T-cell (primary cell): ENCODE data around the gene ROBO1. TPM values are rescaled to one million over a fixed set of nuclear protein-coding genes. Genes with fewer than 3 reads are reported as not detected.

ENCODE experiments used
- ATAC-seq, 4 experiments: fragments of 200-7000 bp in 3 of 4; fragments of 150-1000 bp in 1 of 4; cut with Tn5 transposase; replicated peaks in 1 of 4; 1 replicate in 3 of 4; 2 replicates in 1 of 4; pipeline ENCODE4 v1.10.0; 2021; ENCODE audit warnings: moderate library complexity in 3 of 4, mild to moderate bottlenecking in 2 of 4, moderate number of reproducible peaks in 1 of 4
- CTCF ChIA-PET, 2 donors: fragments of 300-600 bp; sonication (Branson Sonifier 250); formaldehyde crosslinking; loops; one replicate each; lab custom pipeline; 2022; ENCODE audit warnings: antibody characterized with exemption in 2 of 2; lab: Charles Lee
- POLR2A ChIA-PET, 2 donors: fragments of 300-600 bp; sonication (Branson Sonifier 250); formaldehyde crosslinking; loops; one replicate each; lab custom pipeline; 2022; ENCODE audit warnings: antibody characterized with exemption in 2 of 2; lab: Charles Lee
- DNase-seq, 35 experiments: peaks; one replicate each; pipeline versions ENCODE4 v3.0.0 to v3.0.0-alpha.2; 2013 to 2023
- H3K27ac ChIP-seq: one replicate; pipeline ENCODE4 v1.5.1; 2013; ENCODE audit warnings: low read length
- H3K27me3 ChIP-seq, 2 experiments: replicated peaks in 1 of 2; 1 replicate in 1 of 2; 2 replicates in 1 of 2; pipeline versions ENCODE4 v1.6.1 to v1.7.0; 2013; ENCODE audit warnings: low read length in 1 of 2, mixed read lengths in 1 of 2; ENCODE audit not compliant: control insufficient read depth in 2 of 2, insufficient read depth in 2 of 2; ENCODE audit errors: extremely low read depth in 1 of 2
- H3K36me3 ChIP-seq, 2 donors: 1 replicate in 1 of 2; 2 replicates in 1 of 2; pipeline versions ENCODE4 v1.6.1 to v1.7.0; 2013; ENCODE audit warnings: low read length in 1 of 2; ENCODE audit not compliant: control insufficient read depth in 2 of 2, insufficient read depth in 1 of 2; ENCODE audit errors: extremely low read depth in 1 of 2
- H3K4me1 ChIP-seq, 2 experiments: 1 replicate in 1 of 2; 2 replicates in 1 of 2; pipeline versions ENCODE4 v1.6.1 to v1.7.0; 2013; ENCODE audit warnings: low read length in 2 of 2, mixed read lengths in 1 of 2; ENCODE audit not compliant: insufficient read depth in 2 of 2, control insufficient read depth in 1 of 2; ENCODE audit errors: extremely low read depth in 1 of 2
- H3K4me3 ChIP-seq, 2 donors: 1 replicate in 1 of 2; 2 replicates in 1 of 2; pipeline versions ENCODE4 v1.5.1 to v1.7.0; 2013; ENCODE audit warnings: mild to moderate bottlenecking in 2 of 2, low read length in 1 of 2, moderate library complexity in 1 of 2; ENCODE audit not compliant: control insufficient read depth in 1 of 2; ENCODE audit errors: extremely low read depth in 1 of 2
- H3K9me3 ChIP-seq: 2 replicates; pipeline ENCODE4 v1.7.0; 2013
- H3K27ac Mint-ChIP-seq, 2 donors: one replicate each; pipeline ENCODE4 v1.8.0; 2020 to 2021; ENCODE audit warnings: mild to moderate bottlenecking in 2 of 2, mixed read lengths in 2 of 2
- H3K27me3 Mint-ChIP-seq, 2 donors: one replicate each; pipeline ENCODE4 v1.8.0; 2021 to 2022; ENCODE audit warnings: mixed read lengths in 2 of 2
- H3K36me3 Mint-ChIP-seq: one replicate; pipeline ENCODE4 v1.8.0; 2021; ENCODE audit warnings: mixed read lengths
- H3K4me1 Mint-ChIP-seq, 3 donors: one replicate each; pipeline ENCODE4 v1.8.0; 2020 to 2022; ENCODE audit warnings: mixed read lengths in 3 of 3, mild to moderate bottlenecking in 1 of 3
- H3K4me3 Mint-ChIP-seq, 3 donors: one replicate each; pipeline ENCODE4 v1.8.0; 2020 to 2022; ENCODE audit warnings: mild to moderate bottlenecking in 3 of 3, mixed read lengths in 3 of 3, moderate library complexity in 3 of 3
- H3K9me3 Mint-ChIP-seq, 3 donors: one replicate each; pipeline ENCODE4 v1.8.0; 2020 to 2022; ENCODE audit warnings: mixed read lengths in 3 of 3
- WGBS: methylation state at CpG from one replicate; pipeline ENCODE4 v1.1.5; 2013; ENCODE audit warnings: missing lambda C conversion rate; ENCODE audit not compliant: insufficient coverage; 5-methylcytosine and 5-hydroxymethylcytosine counted together
- total RNA-seq, 35 experiments: library from RNA in 6 of 35; stranded (reverse) in 6 of 35; fragments of 120-200 nt in 1 of 35; gene quantifications; one replicate each; pipeline versions ENCODE4 v1.2.1 to v1.2.4 and lab custom pipeline; 2013 to 2026

ROBO1 gene
- total RNA-seq, 5 donors from 2014 or later (not counting 1 experiment from before 2014, with no cell fraction given) = 0.20 to 2.4 (median 1.7) TPM

DNA sequence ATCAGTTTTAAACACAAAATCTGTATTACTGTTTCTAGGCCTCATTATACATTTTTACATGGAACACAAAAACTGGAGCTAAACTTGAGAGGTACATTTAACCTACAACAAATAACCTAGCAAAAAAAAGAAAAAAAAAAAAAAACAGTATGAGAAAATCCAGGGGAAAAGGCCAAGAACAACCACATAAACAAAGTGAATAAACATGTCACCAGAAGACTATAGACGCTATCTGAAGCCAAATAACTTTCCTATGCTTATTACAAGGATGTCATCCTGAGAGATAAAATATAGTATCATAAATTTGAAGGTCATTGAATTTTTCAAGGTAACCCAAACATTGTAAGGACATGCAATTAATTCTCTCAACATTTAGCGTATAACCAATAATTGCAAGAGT lies 911.6 kb downstream of the ROBO1 start:
- no CpG with 5 or more reads among the region's 2 CpGs for WGBS
- H3K4me3 ChIP-seq = no peak overlapping the region
- no peaks in the 10 kb centered on the region for H3K27me3 ChIP-seq
- no peak overlapping the region for H3K4me3 Mint-ChIP-seq
- H3K27ac ChIP-seq = no peak overlapping the region
- H3K27ac Mint-ChIP-seq = no peak overlapping the region
- no peaks in the 10 kb centered on the region for H3K36me3 ChIP-seq
- no peaks in the 10 kb centered on the region for H3K4me1 ChIP-seq
- no peaks in the 10 kb centered on the region for H3K36me3 Mint-ChIP-seq
- ATAC-seq (no peak), DNase-seq (no peak)
- ChIA-PET CTCF (no interaction called here), POLR2A (no interaction called here)
- H3K9me3 ChIP-seq = no peaks in the 10 kb centered on the region
- H3K27me3 Mint-ChIP-seq = no peaks in the 10 kb centered on the region
- H3K4me1 Mint-ChIP-seq = no peaks in the 10 kb centered on the region
- H3K9me3 Mint-ChIP-seq = peaks cover 6 to 27% (median 21%) of the 10 kb centered on the region in 3 donors

DNA sequence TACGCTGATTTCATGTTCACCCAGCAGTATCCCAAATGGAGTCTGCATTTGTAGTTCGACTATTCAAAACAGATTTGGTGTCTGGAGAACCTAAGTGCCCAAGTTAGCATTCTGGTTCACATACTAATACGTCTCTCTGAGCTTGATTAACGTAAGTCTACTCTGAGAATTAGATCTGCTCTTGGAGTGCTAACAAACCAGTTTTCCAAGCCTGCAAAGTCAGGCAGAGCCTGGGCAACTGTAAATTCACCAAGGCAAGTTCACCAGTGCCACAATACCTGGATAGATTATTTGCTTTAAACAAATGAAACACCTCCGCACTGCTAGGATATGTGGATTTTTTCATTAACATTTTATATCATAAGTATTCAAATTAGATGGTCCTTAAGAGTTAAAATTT lies 912.6 kb downstream of the ROBO1 start:
- Histone ChIP-seq H3K4me3 (no peak overlapping the region), H3K27me3 (no peaks in the 10 kb centered on the region), H3K36me3 (no peaks in the 10 kb centered on the region), H3K27ac (no peak overlapping the region), H3K4me1 (no peaks in the 10 kb centered on the region), H3K9me3 (no peaks in the 10 kb centered on the region)
- ChIA-PET CTCF (no interaction called here), POLR2A (no interaction called here)
- Mint-ChIP-seq H3K36me3 (no peaks in the 10 kb centered on the region), H3K4me1 (no peaks in the 10 kb centered on the region), H3K27me3 (no peaks in the 10 kb centered on the region), H3K27ac (no peak overlapping the region), H3K4me3 (no peak overlapping the region), H3K9me3 (peaks cover 2 to 24% (median 15%) of the 10 kb centered on the region in 3 donors)
- DNase-seq = no peak
- 88% methylated on average over 4 of the region's 5 CpGs for WGBS
- ATAC-seq = no peak

DNA sequence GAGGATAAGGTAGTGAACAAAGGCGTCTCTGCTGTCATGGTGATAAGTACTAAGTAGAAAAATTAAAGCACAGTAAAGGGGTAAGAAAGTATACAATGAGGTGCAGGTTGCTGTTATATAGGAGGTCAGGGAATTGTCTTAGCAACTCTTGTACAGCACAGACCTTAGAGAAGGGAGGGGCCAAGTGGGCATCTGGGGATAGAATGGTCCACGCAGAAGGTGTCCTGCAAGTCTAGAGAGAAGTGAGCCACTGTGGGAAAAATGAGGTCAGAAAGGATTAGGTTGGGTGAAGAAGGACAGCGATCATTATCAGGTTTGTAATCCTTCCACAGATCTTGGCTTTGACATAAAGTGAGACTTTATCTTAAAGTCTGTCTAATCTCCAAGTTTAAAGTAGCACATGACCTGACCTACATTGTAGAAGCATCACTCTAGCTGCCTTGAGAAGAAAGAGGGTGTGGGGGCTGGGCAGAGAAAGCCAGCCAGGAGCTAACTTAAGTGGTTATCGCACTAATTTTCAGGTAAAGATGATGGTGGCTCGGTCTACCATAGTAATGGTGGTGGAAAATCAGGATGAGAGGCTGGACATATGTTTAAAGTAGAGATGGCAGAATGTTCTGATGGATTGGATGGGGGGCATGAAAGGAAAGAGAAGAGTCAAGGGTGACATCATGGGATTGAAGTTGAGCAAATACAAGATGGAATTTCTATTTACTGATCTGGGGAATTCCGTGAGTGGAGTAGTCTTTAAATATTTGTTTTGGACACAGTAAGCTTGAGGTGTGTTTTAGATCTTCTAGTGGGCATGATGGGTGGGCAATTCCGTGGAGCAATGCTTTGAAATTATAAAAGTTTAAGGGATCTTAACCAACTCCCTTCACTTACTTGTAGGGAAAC lies 919.2 kb downstream of the ROBO1 start:
- H3K27me3 Mint-ChIP-seq = no peaks in the 10 kb centered on the region
- H3K9me3 Mint-ChIP-seq = peaks cover 9 to 21% (median 17%) of the 10 kb centered on the region in 3 donors
- no peaks in the 10 kb centered on the region for H3K36me3 ChIP-seq
- H3K27ac Mint-ChIP-seq = no peak overlapping the region
- POLR2A ChIA-PET = no interaction called here
- no peaks in the 10 kb centered on the region for H3K4me1 ChIP-seq
- H3K27me3 ChIP-seq = no peaks in the 10 kb centered on the region
- no peak overlapping the region for H3K27ac ChIP-seq
- H3K4me1 Mint-ChIP-seq = no peaks in the 10 kb centered on the region
- no peak overlapping the region for H3K4me3 ChIP-seq
- DNase-seq (no peak), ATAC-seq (no peak)
- no peak overlapping the region for H3K4me3 Mint-ChIP-seq
- CTCF ChIA-PET = no interaction called here
- no peaks in the 10 kb centered on the region for H3K36me3 Mint-ChIP-seq
- no peaks in the 10 kb centered on the region for H3K9me3 ChIP-seq
- WGBS = 91% methylated on average over 6 of the region's 7 CpGs

DNA sequence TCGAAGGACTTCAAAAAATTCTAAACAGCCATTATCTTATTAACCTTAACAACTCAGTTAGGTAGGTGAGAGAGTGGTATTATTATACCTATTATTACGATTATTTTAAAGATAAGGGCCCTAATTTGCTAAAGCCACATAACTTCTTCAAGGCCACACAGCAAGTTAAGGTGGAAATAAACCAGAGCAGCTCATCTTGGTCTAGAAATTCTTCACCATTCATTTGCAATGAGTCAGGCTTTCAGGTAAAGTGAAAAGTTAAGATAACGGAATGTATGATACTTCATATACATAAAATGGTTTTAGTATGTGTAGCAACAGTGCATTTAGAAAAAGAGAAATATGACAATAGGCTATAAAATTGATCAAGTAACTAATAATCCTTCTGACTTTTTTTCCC lies 920.2 kb downstream of the ROBO1 start:
- Histone ChIP-seq H3K27ac (no peak overlapping the region), H3K4me1 (no peaks in the 10 kb centered on the region), H3K36me3 (no peaks in the 10 kb centered on the region), H3K9me3 (no peaks in the 10 kb centered on the region), H3K4me3 (no peak overlapping the region), H3K27me3 (no peaks in the 10 kb centered on the region)
- Mint-ChIP-seq H3K36me3 (no peaks in the 10 kb centered on the region), H3K4me3 (no peak overlapping the region), H3K9me3 (peaks cover 9 to 16% (median 13%) of the 10 kb centered on the region in 3 donors), H3K4me1 (no peaks in the 10 kb centered on the region), H3K27ac (no peak overlapping the region), H3K27me3 (no peaks in the 10 kb centered on the region)
- no CpG with 5 or more reads among the region's 3 CpGs for WGBS
- no peak for ATAC-seq
- ChIA-PET POLR2A (interaction anchor here in 1 of 2 donors (0.8 kb wide), 1 partner anchor 178 kb away, joined by 3 read pairs; no protein-coding TSS in a partner anchor), CTCF (no interaction called here)
- DNase-seq = no peak

DNA sequence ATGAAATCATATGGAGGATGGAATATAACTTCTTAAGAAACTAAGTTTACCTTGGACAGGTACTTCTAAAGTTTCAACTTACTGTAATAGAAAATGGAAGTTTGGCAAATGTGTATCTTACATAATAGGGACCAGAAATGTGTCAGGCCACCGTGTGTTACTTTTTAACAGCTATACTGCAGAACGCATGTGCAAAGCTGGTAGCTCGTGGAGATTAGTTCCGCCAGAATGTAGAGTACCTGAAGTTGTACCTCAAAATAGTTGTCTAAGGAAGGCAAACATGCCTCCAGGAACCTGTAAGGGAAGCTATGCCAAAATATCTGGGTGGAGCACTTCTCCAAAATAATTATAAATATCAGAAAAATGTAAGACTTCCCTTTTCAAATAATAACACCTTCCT lies 920.6 kb downstream of the ROBO1 start:
- no peak for DNase-seq
- Mint-ChIP-seq H3K4me3 (no peak overlapping the region), H3K27ac (no peak overlapping the region), H3K36me3 (no peaks in the 10 kb centered on the region), H3K27me3 (no peaks in the 10 kb centered on the region), H3K9me3 (peaks cover 9 to 12% (median 9%) of the 10 kb centered on the region in 3 donors), H3K4me1 (no peaks in the 10 kb centered on the region)
- Histone ChIP-seq H3K9me3 (no peaks in the 10 kb centered on the region), H3K36me3 (no peaks in the 10 kb centered on the region), H3K4me1 (no peaks in the 10 kb centered on the region), H3K4me3 (no peak overlapping the region), H3K27me3 (no peaks in the 10 kb centered on the region), H3K27ac (no peak overlapping the region)
- ChIA-PET CTCF (no interaction called here), POLR2A (interaction anchor here in 1 of 2 donors (0.8 kb wide), 1 partner anchor 179 kb away, joined by 3 read pairs; no protein-coding TSS in a partner anchor)
- no peak for ATAC-seq
- WGBS = 39% methylated on average over 4 of the region's 4 CpGs

DNA sequence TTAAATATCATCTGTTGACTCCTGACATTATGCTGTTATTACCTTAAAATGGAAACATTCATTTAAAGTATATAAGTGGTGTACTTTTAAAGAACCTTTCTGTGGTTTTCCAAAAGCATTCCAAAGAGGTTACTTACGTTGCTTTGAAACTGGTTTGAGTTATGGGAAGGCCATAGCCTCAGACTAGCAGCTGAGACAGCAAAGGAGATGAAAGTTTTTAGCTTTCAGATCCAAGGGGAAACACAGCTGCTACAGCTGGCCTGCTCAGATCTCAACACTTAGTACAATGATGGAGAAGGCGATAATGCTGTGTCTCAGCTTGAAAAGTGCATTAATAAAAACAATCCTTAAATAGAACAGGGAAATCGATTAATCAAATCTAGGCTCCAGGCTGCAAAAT lies 921.1 kb downstream of the ROBO1 start:
- 0% methylated on average over 1 of the region's 3 CpGs for WGBS
- Mint-ChIP-seq H3K9me3 (peaks cover 8 to 11% (median 9%) of the 10 kb centered on the region in 3 donors), H3K4me3 (no peak overlapping the region), H3K36me3 (no peaks in the 10 kb centered on the region), H3K4me1 (no peaks in the 10 kb centered on the region), H3K27me3 (no peaks in the 10 kb centered on the region), H3K27ac (no peak overlapping the region)
- no peaks in the 10 kb centered on the region for H3K36me3 ChIP-seq
- no peaks in the 10 kb centered on the region for H3K27me3 ChIP-seq
- no peak overlapping the region for H3K4me3 ChIP-seq
- POLR2A ChIA-PET = interaction anchor here in 1 of 2 donors (0.8 kb wide), 1 partner anchor 179 kb away, joined by 3 read pairs; no protein-coding TSS in a partner anchor
- H3K9me3 ChIP-seq = no peaks in the 10 kb centered on the region
- ATAC-seq (no peak), DNase-seq (no peak)
- no peak overlapping the region for H3K27ac ChIP-seq
- CTCF ChIA-PET = no interaction called here
- H3K4me1 ChIP-seq = no peaks in the 10 kb centered on the region
